Endothelial cell (in vitro differentiated cells): Measurements from ENCODE around the gene COL4A6. TPM values are rescaled to one million over a fixed set of nuclear protein-coding genes. Genes with fewer than 3 reads are reported as not detected.
"Not testable (repeated sequence)": the region's sequence is repeated elsewhere in the genome, so short reads cannot be mapped to it uniquely, and the experiment has no call there.

Source experiments
- DNase-seq: peaks from one replicate; pipeline ENCODE4 v3.0.0; 2021; ENCODE audit warnings: low spot score
- H3K27ac Mint-ChIP-seq: one replicate; pipeline ENCODE4 v1.8.0; 2021; ENCODE audit warnings: mixed read lengths, inconsistent platforms; ENCODE audit not compliant: unreplicated experiment
- H3K27me3 Mint-ChIP-seq: one replicate; pipeline ENCODE4 v1.8.0; 2021; ENCODE audit warnings: mild to moderate bottlenecking, moderate library complexity, mixed read lengths, inconsistent platforms; ENCODE audit not compliant: unreplicated experiment
- H3K36me3 Mint-ChIP-seq: one replicate; pipeline ENCODE4 v1.8.0; 2021; ENCODE audit warnings: mild to moderate bottlenecking, low read depth, mixed read lengths, inconsistent platforms; ENCODE audit not compliant: unreplicated experiment
- H3K4me1 Mint-ChIP-seq: one replicate; pipeline ENCODE4 v1.8.0; 2021; ENCODE audit warnings: mild to moderate bottlenecking, mixed read lengths, inconsistent platforms; ENCODE audit not compliant: unreplicated experiment
- H3K4me3 Mint-ChIP-seq: one replicate; pipeline ENCODE4 v1.8.0; 2021; ENCODE audit warnings: mild to moderate bottlenecking, mixed read lengths, inconsistent platforms; ENCODE audit not compliant: unreplicated experiment
- H3K9me3 Mint-ChIP-seq: one replicate; pipeline ENCODE4 v1.8.0; 2021; ENCODE audit warnings: mixed read lengths, inconsistent platforms; ENCODE audit not compliant: unreplicated experiment
- CTCF ChIP-seq: fragments of 200-600 bp; sonication (generic); IDR thresholded peaks from one replicate; pipeline ENCODE4 v1.5.0; 2021; ENCODE audit warnings: antibody characterized with exemption; ENCODE audit not compliant: unreplicated experiment
- total RNA-seq: library from RNA; stranded (reverse); fragmentation: NEBNext Ultra II Directional; extraction: Animal tissue kit (Norgen Biotek cat#: 25700); gene quantifications from one replicate; pipeline ENCODE4 v1.2.1, GENCODE V29; 2021; ENCODE audit not compliant: unreplicated experiment

The COL4A6 gene
- total RNA-seq, 1 donor from 2014 or later, result 10.5 TPM

GRCh38 chrX:108380222-108380621 is 58.0 kb downstream of the COL4A6 start:
- no peak for TF ChIP-seq CTCF
- H3K9me3 Mint-ChIP-seq, result no peaks in the 10 kb centered on the region
- H3K4me3 Mint-ChIP-seq, result no peak overlapping the region
- H3K4me1 Mint-ChIP-seq, result peaks cover 2% of the 10 kb centered on the region
- DNase-seq, result no peak
- no peaks in the 10 kb centered on the region for H3K27me3 Mint-ChIP-seq
- H3K36me3 Mint-ChIP-seq, result no peaks in the 10 kb centered on the region
- no peak overlapping the region for H3K27ac Mint-ChIP-seq

- not testable (repeated sequence) for H3K9me3 Mint-ChIP-seq, H3K36me3 Mint-ChIP-seq, H3K4me1 Mint-ChIP-seq, H3K4me3 Mint-ChIP-seq, H3K27ac Mint-ChIP-seq, H3K27me3 Mint-ChIP-seq, DNase-seq
Measured at GRCh38 chrX:108376821-108377220, 61.4 kb downstream of the COL4A6 start.

- not testable (repeated sequence) for H3K9me3 Mint-ChIP-seq, DNase-seq, H3K4me1 Mint-ChIP-seq, H3K27me3 Mint-ChIP-seq, H3K36me3 Mint-ChIP-seq, H3K4me3 Mint-ChIP-seq, H3K27ac Mint-ChIP-seq
Measured at GRCh38 chrX:108375591-108375990, 62.6 kb downstream of the COL4A6 start.

GRCh38 chrX:108366644-108367406 is 71.4 kb downstream of the COL4A6 start:
- Mint-ChIP-seq H3K9me3 (no peaks in the 10 kb centered on the region), H3K27me3 (no peaks in the 10 kb centered on the region), H3K27ac (no peak overlapping the region), H3K4me3 (no peak overlapping the region), H3K4me1 (no peaks in the 10 kb centered on the region), H3K36me3 (no peaks in the 10 kb centered on the region)
- DNase-seq, result no peak
- TF ChIP-seq CTCF, result no peak

- Mint-ChIP-seq H3K4me1 (no peaks in the 10 kb centered on the region), H3K36me3 (no peaks in the 10 kb centered on the region), H3K27ac (no peak overlapping the region), H3K27me3 (no peaks in the 10 kb centered on the region), H3K9me3 (no peaks in the 10 kb centered on the region), H3K4me3 (no peak overlapping the region)
- TF ChIP-seq CTCF, result no peak
- no peak for DNase-seq
Measured at GRCh38 chrX:108362026-108362425, 76.2 kb downstream of the COL4A6 start.

GRCh38 chrX:108361316-108361715 is 76.9 kb downstream of the COL4A6 start:
- H3K4me1 Mint-ChIP-seq, result no peaks in the 10 kb centered on the region
- H3K4me3 Mint-ChIP-seq, result no peak overlapping the region
- no peaks in the 10 kb centered on the region for H3K27me3 Mint-ChIP-seq
- TF ChIP-seq CTCF, result no peak
- no peak overlapping the region for H3K27ac Mint-ChIP-seq
- no peak for DNase-seq
- H3K9me3 Mint-ChIP-seq, result no peaks in the 10 kb centered on the region
- no peaks in the 10 kb centered on the region for H3K36me3 Mint-ChIP-seq
